H9 (cell line): Measurements from ENCODE around the gene FUT1. TPM values are rescaled to one million over a fixed set of nuclear protein-coding genes. Genes with fewer than 3 reads are reported as not detected.

Experiments used
- DNase-seq: peaks from one replicate; pipeline ENCODE4 v3.0.0-alpha.2; 2017
- H2AFZ ChIP-seq: one replicate; pipeline ENCODE4 v1.6.1; 2013; ENCODE audit warnings: mild to moderate bottlenecking, low read length, control low read depth, moderate library complexity
- H2AK5ac ChIP-seq: 2 replicates; pipeline ENCODE4 v1.6.1; 2013; ENCODE audit warnings: low read length, control low read depth, mixed read lengths; ENCODE audit not compliant: insufficient read length
- H2BK120ac ChIP-seq: one replicate; pipeline ENCODE4 v1.6.1; 2013; ENCODE audit warnings: low read depth, mild to moderate bottlenecking, low read length, control low read depth, inconsistent platforms; ENCODE audit not compliant: poor library complexity, severe bottlenecking
- H2BK12ac ChIP-seq: 2 replicates; pipeline ENCODE4 v1.6.1; 2013; ENCODE audit warnings: low read length, control low read depth, mixed read lengths, low read depth; ENCODE audit not compliant: insufficient read length
- H2BK15ac ChIP-seq: 2 replicates; pipeline ENCODE4 v1.6.1; 2013; ENCODE audit warnings: low read depth, low read length, control low read depth
- H2BK20ac ChIP-seq: one replicate; pipeline ENCODE4 v1.6.1; 2013; ENCODE audit warnings: low read depth, mild to moderate bottlenecking, low read length, control low read depth, inconsistent platforms; ENCODE audit not compliant: poor library complexity, severe bottlenecking
- H2BK5ac ChIP-seq: 2 replicates; pipeline ENCODE4 v1.6.1; 2013; ENCODE audit warnings: low read length, control low read depth, mixed read lengths; ENCODE audit not compliant: insufficient read length
- H3K14ac ChIP-seq: 2 replicates; pipeline ENCODE4 v1.6.1; 2013; ENCODE audit warnings: low read length, control low read depth; ENCODE audit not compliant: insufficient read depth
- H3K18ac ChIP-seq: 2 replicates; pipeline ENCODE4 v1.6.1; 2013; ENCODE audit warnings: low read depth, mild to moderate bottlenecking, mixed read lengths, low read length, control low read depth; ENCODE audit not compliant: insufficient read length
- H3K23ac ChIP-seq: 2 replicates; pipeline ENCODE4 v1.6.1; 2013; ENCODE audit warnings: low read length, control low read depth, mixed read lengths, low read depth; ENCODE audit not compliant: insufficient read length
- H3K23me2 ChIP-seq: 2 replicates; pipeline ENCODE4 v1.6.1; 2013; ENCODE audit warnings: low read depth, mild to moderate bottlenecking, mixed read lengths, low read length, control low read depth; ENCODE audit not compliant: insufficient read length, poor library complexity, severe bottlenecking
- H3K27ac ChIP-seq: 2 replicates; pipeline ENCODE4 v1.5.1; 2013; ENCODE audit warnings: low read length, control low read depth, mixed read lengths, low read depth; ENCODE audit not compliant: insufficient read length
- H3K27me3 ChIP-seq: 2 replicates; pipeline ENCODE4 v1.6.1; 2013; ENCODE audit warnings: low read length, control low read depth, inconsistent platforms; ENCODE audit not compliant: insufficient read depth
- H3K4ac ChIP-seq: 2 replicates; pipeline ENCODE4 v1.6.1; 2013; ENCODE audit warnings: low read depth, mild to moderate bottlenecking, control low read depth, inconsistent platforms, low read length, moderate library complexity
- H3K4me1 ChIP-seq: 2 replicates; pipeline ENCODE4 v1.6.1; 2013; ENCODE audit warnings: low read length, control low read depth, inconsistent platforms; ENCODE audit not compliant: insufficient read depth
- H3K4me2 ChIP-seq: 2 replicates; pipeline ENCODE4 v1.6.1; 2013; ENCODE audit warnings: low read length, control low read depth, mixed read lengths; ENCODE audit not compliant: insufficient read length, insufficient read depth
- H3K56ac ChIP-seq: 2 replicates; pipeline ENCODE4 v1.6.1; 2013; ENCODE audit warnings: low read depth, mild to moderate bottlenecking, mixed read lengths, low read length, control low read depth; ENCODE audit not compliant: insufficient read length
- H3K79me1 ChIP-seq: 2 replicates; pipeline ENCODE4 v1.6.1; 2013; ENCODE audit warnings: low read depth, mild to moderate bottlenecking, moderate library complexity, low read length, control low read depth, inconsistent platforms; ENCODE audit not compliant: insufficient read depth, poor library complexity, severe bottlenecking
- H3K79me2 ChIP-seq: 2 replicates; pipeline ENCODE4 v1.6.1; 2013; ENCODE audit warnings: low read length, control low read depth, inconsistent platforms; ENCODE audit not compliant: insufficient read depth
- H3K9ac ChIP-seq: 2 replicates; pipeline ENCODE4 v1.6.1; 2013; ENCODE audit warnings: low read length, control low read depth, mixed read lengths; ENCODE audit not compliant: insufficient read length; ENCODE audit errors: extremely low read depth
- H3K9me3 ChIP-seq: one replicate; pipeline ENCODE4 v1.6.1; 2013; ENCODE audit warnings: low read depth, low read length, inconsistent platforms; ENCODE audit not compliant: control insufficient read depth
- H3T11ph ChIP-seq: one replicate; pipeline ENCODE4 v1.6.1; 2013; ENCODE audit warnings: mild to moderate bottlenecking, low read length, control low read depth, inconsistent platforms
- H4K20me1 ChIP-seq: one replicate; pipeline ENCODE4 v1.6.1; 2013; ENCODE audit not compliant: control insufficient read depth, insufficient read length, insufficient read depth
- H4K5ac ChIP-seq: 2 replicates; pipeline ENCODE4 v1.6.1; 2013; ENCODE audit warnings: low read depth, mild to moderate bottlenecking, mixed read lengths, low read length, control low read depth; ENCODE audit not compliant: insufficient read length
- H4K8ac ChIP-seq: replicated peaks from 2 replicates; pipeline ENCODE4 v1.6.1; 2013; ENCODE audit warnings: low read length, control low read depth, mixed read lengths, low read depth; ENCODE audit not compliant: insufficient read length
- H4K91ac ChIP-seq: 2 replicates; pipeline ENCODE4 v1.6.1; 2013; ENCODE audit warnings: low read depth, mild to moderate bottlenecking, moderate library complexity, mixed read lengths, low read length, control low read depth; ENCODE audit not compliant: insufficient read length
- H3K27ac Mint-ChIP-seq, 3 experiments: 2 replicates in 2 of 3; 3 replicates in 1 of 3; pipeline ENCODE4 v1.8.0; 2020 to 2021; ENCODE audit warnings: mixed read lengths in 3 of 3, mild to moderate bottlenecking in 1 of 3, moderate library complexity in 1 of 3
- H3K27me3 Mint-ChIP-seq: 2 replicates; pipeline ENCODE4 v1.8.0; 2021; ENCODE audit warnings: low read depth, mild to moderate bottlenecking, moderate library complexity, mixed read lengths
- H3K36me3 Mint-ChIP-seq, 3 experiments: 2 replicates in 2 of 3; 3 replicates in 1 of 3; pipeline ENCODE4 v1.8.0; 2020 to 2021; ENCODE audit warnings: low read depth in 3 of 3, mixed read lengths in 3 of 3; ENCODE audit not compliant: insufficient read depth in 1 of 3
- H3K4me1 Mint-ChIP-seq, 2 experiments: 2 replicates each; pipeline ENCODE4 v1.8.0; 2020; ENCODE audit warnings: mixed read lengths in 2 of 2
- H3K4me3 Mint-ChIP-seq, 2 experiments: 2 replicates in 1 of 2; 3 replicates in 1 of 2; pipeline ENCODE4 v1.8.0; 2020 to 2021; ENCODE audit warnings: mild to moderate bottlenecking in 2 of 2, mixed read lengths in 2 of 2, moderate library complexity in 1 of 2
- H3K9me3 Mint-ChIP-seq, 2 experiments: 2 replicates in 1 of 2; 3 replicates in 1 of 2; pipeline ENCODE4 v1.8.0; 2020; ENCODE audit warnings: mild to moderate bottlenecking in 2 of 2, mixed read lengths in 2 of 2, moderate library complexity in 1 of 2
- CTCF ChIP-seq: fragments of 200-600 bp; sonication (generic); conservative IDR thresholded peaks from 3 replicates; pipeline ENCODE4 v1.8.0; 2021; ENCODE audit warnings: antibody characterized with exemption, mild to moderate bottlenecking
- WGBS: extraction: QIAGEN DNeasy Blood & Tissue Kit; methylation state at CpG from one replicate; pipeline ENCODE4 v1.1.7; 2013; ENCODE audit warnings: missing lambda C conversion rate, low lambda C conversion rate, mixed read lengths; ENCODE audit not compliant: insufficient read length; ENCODE audit errors: extremely low coverage; 5-methylcytosine and 5-hydroxymethylcytosine counted together
- total RNA-seq: library from RNA; stranded (reverse); gene quantifications from 2 replicates; pipeline ENCODE4 v1.2.1, GENCODE V29; 2021

The FUT1 gene
- total RNA-seq, 1 experiment from 2014 or later, result 16.1 TPM

DNA sequence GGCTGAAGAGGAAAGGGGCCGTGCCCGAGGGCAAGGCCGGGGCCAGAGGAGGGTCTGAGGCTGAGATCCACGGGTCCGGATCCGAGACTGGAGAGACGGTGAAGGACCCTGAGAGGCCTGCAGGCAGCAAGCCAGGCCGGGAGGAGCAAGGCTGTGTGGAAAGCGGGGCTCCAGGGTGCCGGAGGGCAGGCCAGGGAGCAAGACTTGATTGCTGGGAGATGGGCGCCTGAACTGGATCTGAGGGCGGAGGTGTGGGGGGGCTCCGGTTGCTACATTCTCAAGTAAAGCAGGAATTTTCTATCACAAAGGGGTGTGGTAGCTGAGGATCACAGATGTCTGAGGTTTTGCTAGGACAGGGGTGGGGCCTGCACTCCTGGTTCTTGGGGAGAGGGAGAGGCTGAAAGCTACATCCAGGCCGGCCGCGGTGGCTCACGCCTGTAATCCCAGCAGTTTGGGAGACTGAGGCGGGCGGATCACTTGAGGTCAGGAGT, 36.7 kb downstream of the FUT1 start:
- DNase-seq, result peak; percentile 27
- no peak overlapping the region for H3K4me2 ChIP-seq
- H3K4me3 Mint-ChIP-seq, result peak overlapping the region in 1 of 2 experiments; percentile 77; a peak in 2 of 5 replicates

More for the DNA sequence above, 36.7 kb downstream of the FUT1 start:
- no peak overlapping the region for H3K23ac ChIP-seq
- no peak overlapping the region for H2AFZ ChIP-seq
- no peak overlapping the region for H4K8ac ChIP-seq
- Mint-ChIP-seq H3K4me1 (peaks cover 38 to 55% of the 10 kb centered on the region in 2 experiments), H3K27ac (no peak overlapping the region), H3K27me3 (peaks cover 2% of the 10 kb centered on the region; the same call in 1 of the 2 replicates), H3K36me3 (peaks cover 7 to 8% (median 8%) of the 10 kb centered on the region in 3 experiments; a peak in 6 of 7 replicates), H3K9me3 (peaks cover 5% of the 10 kb centered on the region in 2 experiments; a peak in 4 of 5 replicates)
- H3K79me1 ChIP-seq, result no peaks in the 10 kb centered on the region
- H4K91ac ChIP-seq, result no peak overlapping the region
- no peak overlapping the region for H2BK15ac ChIP-seq
- no CpG with 5 or more reads among the region's 19 CpGs for WGBS
- H3T11ph ChIP-seq, result no peak overlapping the region
- H3K4me1 ChIP-seq, result no peaks in the 10 kb centered on the region; the same call in 1 of the 2 replicates
- no peak overlapping the region for H3K56ac ChIP-seq
- H4K20me1 ChIP-seq, result no peaks in the 10 kb centered on the region
- no peak overlapping the region for H2BK5ac ChIP-seq
- no peak overlapping the region for H3K18ac ChIP-seq
- H2BK12ac ChIP-seq, result no peak overlapping the region
- no peaks in the 10 kb centered on the region for H3K27me3 ChIP-seq
- TF ChIP-seq CTCF, result no peak
- H3K23me2 ChIP-seq, result peaks cover 8% of the 10 kb centered on the region
- no peak overlapping the region for H3K9ac ChIP-seq
- no peak overlapping the region for H4K5ac ChIP-seq
- H3K14ac ChIP-seq, result no peak overlapping the region
- H3K9me3 ChIP-seq, result no peaks in the 10 kb centered on the region
- H3K79me2 ChIP-seq, result no peaks in the 10 kb centered on the region
- no peak overlapping the region for H3K4ac ChIP-seq
- H2BK20ac ChIP-seq, result no peak overlapping the region
- H3K27ac ChIP-seq, result no peak overlapping the region
- no peak overlapping the region for H2BK120ac ChIP-seq
- no peak overlapping the region for H2AK5ac ChIP-seq
